GM18861 (cell line): ENCODE measurements around the gene BHMT2.

ENCODE experiments used
- ATAC-seq: cut with Tn5 transposase; IDR thresholded peaks from one replicate; pipeline ENCODE4 v1.9.1; 2021; ENCODE audit not compliant: unreplicated experiment

Gene BHMT2

DNA sequence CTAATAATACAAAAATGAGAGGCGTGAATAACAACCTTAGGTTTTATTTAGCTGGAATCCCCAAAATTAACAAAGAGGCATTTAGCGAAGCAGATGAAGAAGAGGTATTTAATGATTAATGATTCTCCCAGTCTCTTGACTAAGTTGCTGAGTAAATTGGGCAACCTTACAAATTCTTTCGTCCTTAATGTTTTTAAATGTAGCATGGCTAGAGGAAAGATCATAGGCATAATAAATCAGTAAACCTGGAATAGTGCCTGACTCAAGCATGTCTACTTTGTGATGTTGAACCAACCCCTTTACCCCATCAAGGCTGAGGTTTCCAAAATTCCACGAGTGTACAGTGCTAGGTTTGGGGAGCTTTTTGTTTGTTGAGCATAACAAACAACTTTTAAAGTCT is 49.9 kb downstream of the BHMT2 start:
- ATAC-seq: no peak

GRCh38 chr5:79120221-79120620 is 50.7 kb downstream of the BHMT2 start:
- no peak for ATAC-seq

GRCh38 chr5:79122973-79123372 is 53.4 kb downstream of the BHMT2 start:
- no peak for ATAC-seq

- ATAC-seq: no peak
Observed at GRCh38 chr5:79124607-79125006, 55.0 kb downstream of the BHMT2 start.

- ATAC-seq: no peak
Observed at GRCh38 chr5:79130781-79131180, 61.2 kb downstream of the BHMT2 start.

DNA sequence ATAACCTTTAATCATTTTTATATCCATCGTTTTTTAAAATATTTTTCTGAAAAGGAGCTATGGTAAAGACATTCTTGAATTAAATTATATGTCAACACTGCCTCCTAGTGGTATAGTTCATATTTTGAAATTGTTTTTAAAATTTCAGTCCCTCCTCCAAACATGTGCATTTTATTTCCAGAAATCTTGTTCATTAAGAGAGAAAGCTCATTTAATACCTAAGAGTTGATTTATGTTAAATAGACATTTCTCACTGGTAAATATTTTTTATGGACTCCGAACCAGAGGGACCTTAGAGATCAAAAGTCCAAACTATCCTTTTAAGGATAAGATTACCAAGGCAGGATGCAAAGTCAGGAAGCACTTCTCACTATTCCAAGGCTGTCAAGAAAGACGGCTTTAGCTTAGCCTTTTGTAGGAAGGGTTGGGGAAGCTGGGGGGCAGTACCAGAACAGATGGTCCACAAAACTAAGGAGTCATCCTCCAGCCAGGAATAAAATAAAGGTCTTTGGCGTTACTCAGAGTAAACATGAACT is 63.6 kb downstream of the BHMT2 start:
- no peak for ATAC-seq

DNA sequence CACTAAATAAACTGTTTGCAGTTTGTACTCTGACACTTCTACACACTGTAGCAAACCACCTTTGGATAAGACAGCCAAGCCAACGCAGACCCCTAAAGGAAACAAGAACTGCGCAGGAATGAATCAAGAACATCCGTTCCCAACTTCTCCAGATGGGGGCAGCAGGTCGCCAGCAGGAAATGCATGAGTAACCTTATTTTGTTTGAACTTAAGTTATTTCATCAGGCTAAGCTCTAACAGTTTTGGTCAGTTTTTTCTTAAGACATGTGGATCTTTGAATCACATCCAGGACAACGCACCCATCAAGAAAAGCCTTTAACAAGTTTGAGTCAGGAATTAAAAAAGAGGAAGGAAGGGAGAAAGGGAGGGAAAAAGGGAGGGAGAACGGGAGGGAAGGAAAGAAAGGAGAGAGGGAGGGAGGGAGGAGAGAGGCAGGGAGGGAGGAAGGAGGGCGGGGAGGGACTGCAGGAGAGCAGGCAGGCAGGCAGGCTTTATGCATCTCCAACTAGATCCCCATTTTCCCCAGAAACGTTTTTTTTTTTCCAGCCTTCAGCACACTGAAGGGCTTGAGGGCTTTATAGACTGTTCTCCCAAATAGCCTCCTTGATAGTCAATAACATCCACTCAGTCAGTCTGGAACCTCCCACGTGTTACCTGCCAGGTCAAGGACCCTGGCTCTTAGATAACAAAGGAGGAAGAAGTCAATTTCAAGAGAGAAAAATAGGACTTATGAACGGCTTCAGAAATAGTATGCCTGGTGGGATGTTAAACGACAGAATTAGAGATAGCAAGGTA is 64.3 kb downstream of the BHMT2 start:
- ATAC-seq: no peak

DNA sequence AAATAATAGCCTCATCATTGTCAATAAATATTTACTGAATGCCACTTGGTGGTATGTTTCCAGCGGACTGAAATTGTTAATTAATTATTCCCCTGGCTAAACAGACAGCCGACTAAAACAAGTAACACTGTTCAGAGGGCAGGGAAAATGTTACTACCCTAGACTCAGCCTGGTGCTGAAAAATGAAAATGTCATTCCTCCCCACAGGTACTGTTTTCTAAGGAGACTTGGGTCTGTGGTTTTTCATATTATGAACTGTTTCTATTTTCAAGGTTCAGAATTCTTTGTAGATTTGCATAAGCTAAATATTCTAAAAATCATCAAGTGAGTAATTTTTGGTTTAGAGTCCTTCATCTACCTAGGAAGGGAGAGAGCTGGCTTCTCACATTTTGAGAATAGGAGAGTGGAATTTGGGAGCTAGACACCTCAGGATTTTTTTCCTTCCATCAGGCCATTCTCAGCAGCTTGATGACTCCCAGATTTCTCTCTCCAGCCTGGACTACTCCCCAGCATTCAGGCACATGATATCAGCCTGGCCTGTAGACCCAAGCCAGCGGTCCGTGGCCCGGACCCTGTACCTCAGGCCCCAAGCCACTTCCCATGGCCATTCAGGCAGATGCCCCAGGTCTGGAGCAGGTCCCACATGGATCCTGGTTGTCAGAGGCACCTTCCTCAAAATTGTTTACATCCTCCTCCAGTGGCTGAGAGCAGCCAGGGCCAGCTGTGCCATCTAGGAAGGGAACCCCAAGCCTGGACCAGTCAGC is 66.4 kb downstream of the BHMT2 start:
- no peak for ATAC-seq

- ATAC-seq: no peak
Observed at GRCh38 chr5:79136618-79137017, 67.1 kb downstream of the BHMT2 start.
